Breast epithelium (tissue), 4 donors: Measurements from ENCODE around the gene ZG16B. TPM values are rescaled to one million over a fixed set of nuclear protein-coding genes. Genes with fewer than 3 reads are reported as not detected.

ENCODE experiments used
- DNase-seq, 2 donors: peaks; one replicate each; pipeline ENCODE4 v3.0.0-alpha.2; 2019; ENCODE audit warnings: low spot score in 2 of 2
- H3K27ac ChIP-seq, 2 donors: fragments of 200-600 bp; sonication (generic) in 1 of 2; one replicate each; pipeline ENCODE4 v1.5.1; 2016 to 2019; ENCODE audit warnings: mild to moderate bottlenecking in 1 of 2
- H3K27me3 ChIP-seq, 2 donors: fragments of 200-600 bp; sonication (generic) in 1 of 2; one replicate each; pipeline versions ENCODE4 v1.5.1 to v1.6.0; 2017 to 2019; ENCODE audit warnings: control low read depth in 1 of 2, mild to moderate bottlenecking in 1 of 2
- H3K36me3 ChIP-seq: fragments of 200-600 bp; one replicate; pipeline ENCODE4 v1.5.1; 2019
- H3K4me1 ChIP-seq, 2 donors: fragments of 200-600 bp; sonication (generic); one replicate each; pipeline ENCODE4 v1.5.1; 2016 to 2019; ENCODE audit warnings: control low read depth in 1 of 2
- H3K4me3 ChIP-seq, 3 donors: fragments of 200-600 bp; sonication (generic); 1 replicate in 2 of 3; 2 replicates in 1 of 3; pipeline ENCODE4 v1.5.1; 2016 to 2019; ENCODE audit warnings: mild to moderate bottlenecking in 3 of 3, moderate library complexity in 2 of 3
- H3K9me3 ChIP-seq, 2 donors: fragments of 200-600 bp; sonication (generic) in 1 of 2; one replicate each; pipeline ENCODE4 v1.5.1; 2016 to 2019; ENCODE audit warnings: control low read depth in 1 of 2
- POLR2A ChIP-seq: fragments of 450-650 bp; IDR thresholded peaks from one replicate; pipeline ENCODE4 v1.6.1; 2016; ENCODE audit warnings: antibody characterized with exemption, mild to moderate bottlenecking, moderate library complexity
- POLR2AphosphoS5 ChIP-seq, 3 donors: sonication (generic); formaldehyde crosslinking; IDR thresholded peaks; one replicate each; pipeline ENCODE4 v1.6.1; 2017; ENCODE audit warnings: antibody characterized with exemption in 3 of 3
- intact Hi-C: fragments of 100-400 bp; cut with DNase I; formaldehyde crosslinking; loops from one replicate; pipeline ENCODE4 v1.15.1; 2023; ENCODE audit warnings: low total_unique reads
- total RNA-seq, 3 donors: library from RNA; depleted of rRNA; stranded (reverse); fragments of >200 nt; gene quantifications; one replicate each; pipeline ENCODE4 v1.1.0, GENCODE V29; 2016
- TF ChIP-seq, protein P1 (sequence below), 3 donors: fragments of 450-650 bp; IDR thresholded peaks; one replicate each; pipeline ENCODE4 v1.5.1; 2016 to 2017; ENCODE audit warnings: antibody characterized with exemption in 3 of 3, mild to moderate bottlenecking in 3 of 3, moderate library complexity in 3 of 3

Gene ZG16B
- total RNA-seq, 3 donors from 2014 or later, result 24.6 to 46.5 TPM; not detected in 1

DNA sequence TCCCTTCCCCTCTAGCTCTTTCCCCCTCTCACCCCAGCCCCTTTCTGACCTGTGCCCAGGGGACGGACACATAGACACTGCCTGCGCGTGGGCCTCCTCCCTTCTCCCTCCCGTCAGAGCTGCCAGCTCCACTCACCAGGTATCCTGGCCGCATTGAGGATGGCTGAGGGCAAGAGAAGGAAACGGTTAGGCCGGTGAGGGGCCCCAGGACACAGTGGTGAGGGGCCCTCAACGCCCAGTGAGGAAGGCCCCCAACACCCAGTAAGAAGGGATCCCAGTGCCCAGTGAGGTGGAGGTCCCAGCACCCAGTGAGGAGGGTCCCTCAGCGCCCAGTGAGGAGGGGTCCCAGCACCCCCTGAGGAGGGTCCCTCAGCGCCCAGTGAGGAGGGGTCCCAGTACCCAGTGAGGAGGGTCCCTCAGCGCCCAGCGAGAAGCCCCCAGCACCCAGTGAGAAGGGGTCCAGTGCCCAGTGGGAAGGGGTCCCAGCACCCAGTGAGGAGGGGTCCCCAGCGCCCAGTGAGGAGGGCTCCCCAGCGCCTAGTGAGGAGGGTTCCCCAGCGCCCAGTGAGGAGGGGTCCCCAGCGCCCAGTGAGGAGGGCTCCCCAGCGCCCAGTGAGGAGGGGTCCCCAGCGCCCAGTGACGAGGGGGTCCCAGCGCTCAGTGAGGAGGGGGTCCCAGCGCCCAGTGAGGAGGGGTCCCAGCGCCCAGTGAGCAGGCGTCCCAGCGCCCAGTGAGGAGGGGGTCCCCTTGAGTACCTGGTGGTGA, 26.8 kb downstream of the ZG16B start:
- Histone ChIP-seq H3K27me3 (peaks cover 0 to 6% of the 10 kb centered on the region in 2 donors), H3K4me3 (peak overlapping the region in 2 of 3 donors; percentile 54 to 67)

DNA sequence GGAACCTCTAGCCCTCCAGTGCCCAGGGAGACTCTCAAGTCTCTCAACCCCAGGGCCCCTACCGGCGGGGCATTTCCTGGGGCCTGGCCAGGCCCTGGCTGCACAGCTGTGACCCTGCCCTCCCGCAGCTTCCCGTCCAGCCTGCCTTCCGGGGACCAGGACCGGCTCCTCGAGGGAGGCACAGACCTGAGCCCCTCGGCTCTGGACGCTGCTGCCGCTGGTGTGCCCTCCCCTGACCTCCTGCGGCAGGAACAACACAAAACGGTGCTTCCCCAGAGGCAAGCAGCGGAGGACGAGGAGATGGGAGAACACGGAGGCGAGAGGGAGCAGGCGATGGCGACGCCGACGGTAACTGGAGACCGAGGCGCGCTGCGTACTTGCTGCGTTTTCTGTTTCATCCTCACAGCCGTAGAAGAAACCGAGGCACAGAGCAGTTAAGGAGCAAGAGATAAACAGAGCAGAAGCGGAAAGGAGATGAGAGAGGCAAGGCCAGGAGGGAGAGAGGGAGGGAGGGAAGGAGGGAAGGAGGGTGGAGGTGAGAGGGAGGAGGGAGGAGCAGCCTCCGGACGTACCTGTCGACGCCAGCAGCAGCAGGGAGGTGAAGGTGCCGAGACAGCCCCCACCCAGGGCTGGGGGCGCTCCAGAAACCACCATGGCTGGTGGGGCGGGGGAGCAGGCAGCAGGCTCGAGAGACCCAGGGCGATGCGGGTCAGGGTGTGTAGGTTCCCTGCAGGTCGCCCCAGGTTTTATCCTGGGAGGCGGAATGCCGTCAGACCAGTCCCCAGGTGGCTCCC, 27.5 kb downstream of the ZG16B start, which contains the start of gene PRSS22:
Gene PRSS22 (minus strand): TSS at position 720 of the 794 bp plus-strand sequence. CDS start 66 bp downstream, at position 654.
- H3K4me1 ChIP-seq, result no peaks in the 10 kb centered on the region
- H3K27ac ChIP-seq, result peak within 1 kb of the TSS; percentile 91 to 93
- H3K27me3 ChIP-seq, result no peaks in the 10 kb centered on the region
- intact Hi-C loops, result loop anchor here (10.0 kb wide), 1 partner anchor 103 kb away; the partner anchor contains the start of gene SRRM2
- peak within 1 kb of the TSS in 2 of 3 donors; percentile 54 to 67 for H3K4me3 ChIP-seq
- TF ChIP-seq POLR2AphosphoS5 (IDR thresholded peaks at IDR 0.05), result peak in 1 of 3 donors; percentile 74
- no peak for TF ChIP-seq POLR2A
- DNase-seq, result peak; percentile 78
- H3K9me3 ChIP-seq, result peaks cover 0 to 12% of the 10 kb centered on the region in 2 donors
- H3K36me3 ChIP-seq, result no peaks in the 10 kb centered on the region

More for the DNA sequence above, 26.8 kb downstream of the ZG16B start:
- intact Hi-C loops, result loop anchor here (10.0 kb wide), 1 partner anchor 102 kb away; the partner anchor contains the start of gene SRRM2
- H3K27ac ChIP-seq, result peak overlapping the region; percentile 91 to 93
- peaks cover 0 to 12% of the 10 kb centered on the region in 2 donors for H3K9me3 ChIP-seq
- TF ChIP-seq, protein P1, sequence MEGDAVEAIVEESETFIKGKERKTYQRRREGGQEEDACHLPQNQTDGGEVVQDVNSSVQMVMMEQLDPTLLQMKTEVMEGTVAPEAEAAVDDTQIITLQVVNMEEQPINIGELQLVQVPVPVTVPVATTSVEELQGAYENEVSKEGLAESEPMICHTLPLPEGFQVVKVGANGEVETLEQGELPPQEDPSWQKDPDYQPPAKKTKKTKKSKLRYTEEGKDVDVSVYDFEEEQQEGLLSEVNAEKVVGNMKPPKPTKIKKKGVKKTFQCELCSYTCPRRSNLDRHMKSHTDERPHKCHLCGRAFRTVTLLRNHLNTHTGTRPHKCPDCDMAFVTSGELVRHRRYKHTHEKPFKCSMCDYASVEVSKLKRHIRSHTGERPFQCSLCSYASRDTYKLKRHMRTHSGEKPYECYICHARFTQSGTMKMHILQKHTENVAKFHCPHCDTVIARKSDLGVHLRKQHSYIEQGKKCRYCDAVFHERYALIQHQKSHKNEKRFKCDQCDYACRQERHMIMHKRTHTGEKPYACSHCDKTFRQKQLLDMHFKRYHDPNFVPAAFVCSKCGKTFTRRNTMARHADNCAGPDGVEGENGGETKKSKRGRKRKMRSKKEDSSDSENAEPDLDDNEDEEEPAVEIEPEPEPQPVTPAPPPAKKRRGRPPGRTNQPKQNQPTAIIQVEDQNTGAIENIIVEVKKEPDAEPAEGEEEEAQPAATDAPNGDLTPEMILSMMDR (IDR thresholded peaks at IDR 0.05), result no peak
- TF ChIP-seq POLR2AphosphoS5 (IDR thresholded peaks at IDR 0.05) (no peak), POLR2A (no peak)
- no peaks in the 10 kb centered on the region for H3K36me3 ChIP-seq
- DNase-seq, result no peak
- no peaks in the 10 kb centered on the region for H3K4me1 ChIP-seq

DNA sequence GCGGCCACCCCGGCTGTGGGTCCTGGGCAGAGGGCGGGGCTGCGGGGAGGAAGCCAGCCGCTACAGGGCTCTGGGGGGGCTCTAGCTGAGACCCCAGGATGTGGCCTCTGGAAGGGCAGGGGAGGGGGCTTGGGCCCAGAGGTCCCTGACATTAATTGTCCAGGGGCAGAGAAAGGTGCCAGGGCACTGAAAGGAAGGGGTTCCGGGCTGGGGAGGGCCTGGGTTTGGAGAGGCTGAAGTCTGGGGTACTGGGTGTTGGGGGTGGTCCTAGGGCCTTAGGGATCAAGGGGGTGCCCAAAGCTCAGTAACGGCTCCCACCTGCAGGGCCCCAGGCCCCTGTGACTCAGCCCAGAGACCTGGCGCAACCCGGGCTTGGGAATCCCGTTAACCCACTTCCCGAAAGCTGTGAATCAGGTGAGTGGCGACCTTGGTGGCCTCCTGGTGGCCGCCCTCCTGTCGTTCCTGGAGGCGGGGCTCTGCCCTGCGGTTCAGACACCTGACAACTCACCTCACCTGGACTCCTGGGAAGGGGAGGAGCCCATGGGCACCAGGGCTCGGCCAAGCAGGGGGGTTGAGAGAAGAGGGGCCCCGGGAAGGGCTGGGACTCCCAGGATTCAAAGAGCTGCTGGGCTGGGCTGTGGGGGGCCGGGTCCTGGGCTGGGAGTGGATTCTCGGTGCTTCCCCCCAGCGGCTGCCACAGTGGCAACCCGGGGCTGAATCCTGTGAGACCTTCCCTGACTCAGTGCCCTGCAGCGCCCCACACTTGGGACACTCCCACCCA, 28.3 kb downstream of the ZG16B start:
- Histone ChIP-seq H3K27ac (peak overlapping the region; percentile 91 to 93), H3K4me3 (peak overlapping the region in 2 of 3 donors; percentile 54 to 67), H3K36me3 (no peaks in the 10 kb centered on the region), H3K9me3 (peaks cover 0 to 6% of the 10 kb centered on the region in 2 donors), H3K27me3 (no peaks in the 10 kb centered on the region), H3K4me1 (no peaks in the 10 kb centered on the region)
- DNase-seq, result peak; percentile 89 to 92
- intact Hi-C loops, result loop anchor here (10.0 kb wide), 1 partner anchor 104 kb away; the partner anchor contains the start of gene SRRM2
- TF ChIP-seq POLR2AphosphoS5 (IDR thresholded peaks at IDR 0.05) (peak in 1 of 3 donors; percentile 54), POLR2A (no peak)
- TF ChIP-seq, protein P1 (IDR thresholded peaks at IDR 0.05), result peak in 2 of 3 donors; percentile 22 to 63

DNA sequence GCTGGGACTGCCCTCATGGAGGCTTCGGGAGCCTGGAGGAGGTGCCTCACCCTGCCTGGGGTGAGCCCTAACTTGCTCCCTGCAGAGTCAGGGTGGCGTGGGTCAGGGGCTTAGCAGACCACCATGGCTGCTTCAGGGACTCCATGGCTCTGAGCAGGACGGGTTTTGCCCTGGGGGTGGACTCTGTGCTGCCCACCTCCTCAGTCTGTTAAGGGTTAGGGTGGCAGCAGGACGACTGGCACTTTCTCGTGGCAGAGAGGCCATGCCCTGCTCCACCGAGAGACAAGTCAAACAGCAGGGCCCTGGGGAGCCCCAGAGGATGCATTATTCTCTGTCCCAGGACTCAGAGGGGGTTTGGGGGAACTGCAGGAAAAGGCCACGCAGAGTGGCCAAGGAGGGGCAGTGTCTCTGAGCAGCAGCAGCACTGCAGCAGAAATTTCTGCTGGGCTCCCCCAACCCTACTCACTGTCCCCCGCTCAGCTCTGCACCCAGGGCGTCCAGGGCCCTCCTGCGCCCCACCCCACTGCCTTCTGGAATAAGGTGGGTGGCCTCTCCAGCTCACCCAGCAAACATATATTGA, 29.7 kb downstream of the ZG16B start:
- DNase-seq, result no peak
- H3K4me3 ChIP-seq, result no peak overlapping the region
- peaks cover 0 to 4% of the 10 kb centered on the region in 2 donors for H3K9me3 ChIP-seq
- H3K27me3 ChIP-seq, result no peaks in the 10 kb centered on the region
- H3K27ac ChIP-seq, result no peak overlapping the region
- H3K36me3 ChIP-seq, result no peaks in the 10 kb centered on the region
- intact Hi-C loops, result loop anchor here (10.0 kb wide), 1 partner anchor 105 kb away; the partner anchor contains the start of gene SRRM2
- no peaks in the 10 kb centered on the region for H3K4me1 ChIP-seq
- no peak for TF ChIP-seq POLR2A

DNA sequence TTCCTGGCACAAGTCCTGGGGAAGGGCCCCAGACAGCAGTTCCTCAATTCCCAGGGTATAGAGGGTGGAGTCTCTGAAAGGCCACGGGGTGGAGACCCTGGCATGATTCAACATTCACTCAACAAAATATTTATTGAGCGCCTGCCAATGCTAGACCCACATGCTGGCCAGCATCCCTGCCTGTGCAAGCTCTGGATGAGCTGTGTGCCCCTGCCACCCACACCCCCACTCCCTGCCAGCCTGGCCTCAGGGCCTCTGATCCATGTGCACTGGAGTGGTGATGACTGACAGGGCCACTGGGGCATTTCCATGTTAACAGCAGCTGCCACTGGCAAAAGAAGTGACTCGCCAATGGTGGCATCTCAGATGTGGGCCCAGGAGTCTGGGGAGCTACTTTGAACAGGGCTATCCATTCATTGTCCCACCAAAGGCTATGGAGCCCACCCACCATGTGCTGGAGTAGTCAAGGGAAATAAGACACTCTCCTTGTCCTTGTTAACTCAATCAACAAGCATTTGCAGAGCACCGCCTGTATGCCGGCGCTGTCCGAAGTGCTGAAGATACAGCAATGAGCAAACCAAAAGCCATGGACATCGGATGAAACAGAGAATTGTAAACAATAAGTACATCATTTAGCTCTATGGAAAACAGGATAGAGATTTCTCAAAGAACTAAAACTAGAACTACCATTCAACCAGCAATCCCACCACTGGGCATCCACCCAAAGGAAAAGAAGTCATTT, 30.9 kb downstream of the ZG16B start:
- Histone ChIP-seq H3K4me1 (no peaks in the 10 kb centered on the region), H3K4me3 (no peak overlapping the region), H3K9me3 (peaks cover 0 to 4% of the 10 kb centered on the region in 2 donors), H3K27me3 (no peaks in the 10 kb centered on the region), H3K27ac (no peak overlapping the region), H3K36me3 (no peaks in the 10 kb centered on the region)
- no peak for DNase-seq
- intact Hi-C loops, result no loop called here
- TF ChIP-seq POLR2A (no peak), POLR2AphosphoS5 (IDR thresholded peaks at IDR 0.05) (no peak)
- TF ChIP-seq, protein P1 (IDR thresholded peaks at IDR 0.05), result no peak
